Measurements from ENCODE around the gene NOC2L.

The NOC2L gene

GRCh38 chr1:938088-938683 is 20.9 kb downstream of the NOC2L start:
- no peak for TF ChIP-seq SNAI2 (CRISPR knock-in tag; IDR thresholded peaks at IDR 0.05)
- TF ChIP-seq PPARA (CRISPR knock-in tag; IDR thresholded peaks at IDR 0.05; ENCODE audit: borderline replicate concordance) = no peak
- no peak for TF ChIP-seq ESRRG (CRISPR knock-in tag; IDR thresholded peaks at IDR 0.05)
- no peak for TF ChIP-seq BACH2 (CRISPR knock-in tag; IDR thresholded peaks at IDR 0.05; ENCODE audit: borderline replicate concordance)
- TF ChIP-seq TCF4 (CRISPR knock-in tag; IDR thresholded peaks at IDR 0.05; ENCODE audit: borderline replicate concordance) = no peak
- no peak for TF ChIP-seq ISL1 (CRISPR knock-in tag; IDR thresholded peaks at IDR 0.05)
- no peak for TF ChIP-seq ZNF8 (CRISPR knock-in tag; IDR thresholded peaks at IDR 0.05)
- TF ChIP-seq POU6F1 (CRISPR knock-in tag; IDR thresholded peaks at IDR 0.05; ENCODE audit: borderline replicate concordance, low read depth) = no peak
- no peak for TF ChIP-seq CSRNP3 (CRISPR knock-in tag; IDR thresholded peaks at IDR 0.05)
- TF ChIP-seq ZFP3 (CRISPR knock-in tag; IDR thresholded peaks at IDR 0.05) = no peak
- TF ChIP-seq CSDC2 (CRISPR knock-in tag; IDR thresholded peaks at IDR 0.05) = no peak
- TF ChIP-seq PATZ1 (CRISPR knock-in tag; IDR thresholded peaks at IDR 0.05; ENCODE audit: borderline replicate concordance) = no peak
- no peak for TF ChIP-seq ZC3H10 (CRISPR knock-in tag; IDR thresholded peaks at IDR 0.05)
- ATAC-seq = peak; percentile 70

GRCh38 chr1:937521-937920 is 21.5 kb downstream of the NOC2L start:
- TF ChIP-seq ZNF70 (CRISPR knock-in tag; IDR thresholded peaks at IDR 0.05) (no peak), TSHZ2 (CRISPR knock-in tag; IDR thresholded peaks at IDR 0.05) (no peak), POU6F1 (CRISPR knock-in tag; IDR thresholded peaks at IDR 0.05; ENCODE audit: borderline replicate concordance, low read depth) (no peak), ARNTL (CRISPR knock-in tag; IDR thresholded peaks at IDR 0.05; ENCODE audit: borderline replicate concordance, low read depth) (no peak), BACH2 (CRISPR knock-in tag; IDR thresholded peaks at IDR 0.05; ENCODE audit: borderline replicate concordance) (no peak), ESRRG (CRISPR knock-in tag; IDR thresholded peaks at IDR 0.05) (no peak), CSRNP3 (CRISPR knock-in tag; IDR thresholded peaks at IDR 0.05) (no peak), ZNF8 (CRISPR knock-in tag; IDR thresholded peaks at IDR 0.05) (no peak), ZFP30 (CRISPR knock-in tag; IDR thresholded peaks at IDR 0.05) (no peak), ISL1 (CRISPR knock-in tag; IDR thresholded peaks at IDR 0.05) (no peak), PATZ1 (CRISPR knock-in tag; IDR thresholded peaks at IDR 0.05; ENCODE audit: borderline replicate concordance) (no peak), GLIS3 (CRISPR knock-in tag; IDR thresholded peaks at IDR 0.05) (no peak), TCF4 (CRISPR knock-in tag; IDR thresholded peaks at IDR 0.05; ENCODE audit: borderline replicate concordance) (no peak), CREB5 (CRISPR knock-in tag; IDR thresholded peaks at IDR 0.05; ENCODE audit: low read depth) (no peak), TOX (CRISPR knock-in tag; IDR thresholded peaks at IDR 0.05; ENCODE audit: borderline replicate concordance) (no peak), CSDC2 (CRISPR knock-in tag; IDR thresholded peaks at IDR 0.05) (no peak), PPARA (CRISPR knock-in tag; IDR thresholded peaks at IDR 0.05; ENCODE audit: borderline replicate concordance) (no peak)
- no peak for ATAC-seq

Measured in SK-N-SH treated with all-trans-retinoic acid at 6 μM for 48 hours (cell line).